GM18517 (cell line): ENCODE data around the gene APOBEC3C.
A peak's percentile ranks its signal among the peaks of the same experiment; 100 is the strongest.
"Not testable (repeated sequence)": the region's sequence is repeated elsewhere in the genome, so short reads cannot be mapped to it uniquely, and the experiment has no call there.

Source experiments
- ATAC-seq: cut with Tn5 transposase; IDR thresholded peaks from one replicate; pipeline ENCODE4 v1.9.1; 2021; ENCODE audit warnings: mild to moderate bottlenecking, moderate library complexity; ENCODE audit not compliant: unreplicated experiment

The APOBEC3C gene

GRCh38 chr22:39020021-39020651, 6.1 kb downstream of the APOBEC3C start:
- ATAC-seq, result not testable (repeated sequence)

- no peak for ATAC-seq
Observed at GRCh38 chr22:39021552-39022250, 7.6 kb downstream of the APOBEC3C start.

DNA sequence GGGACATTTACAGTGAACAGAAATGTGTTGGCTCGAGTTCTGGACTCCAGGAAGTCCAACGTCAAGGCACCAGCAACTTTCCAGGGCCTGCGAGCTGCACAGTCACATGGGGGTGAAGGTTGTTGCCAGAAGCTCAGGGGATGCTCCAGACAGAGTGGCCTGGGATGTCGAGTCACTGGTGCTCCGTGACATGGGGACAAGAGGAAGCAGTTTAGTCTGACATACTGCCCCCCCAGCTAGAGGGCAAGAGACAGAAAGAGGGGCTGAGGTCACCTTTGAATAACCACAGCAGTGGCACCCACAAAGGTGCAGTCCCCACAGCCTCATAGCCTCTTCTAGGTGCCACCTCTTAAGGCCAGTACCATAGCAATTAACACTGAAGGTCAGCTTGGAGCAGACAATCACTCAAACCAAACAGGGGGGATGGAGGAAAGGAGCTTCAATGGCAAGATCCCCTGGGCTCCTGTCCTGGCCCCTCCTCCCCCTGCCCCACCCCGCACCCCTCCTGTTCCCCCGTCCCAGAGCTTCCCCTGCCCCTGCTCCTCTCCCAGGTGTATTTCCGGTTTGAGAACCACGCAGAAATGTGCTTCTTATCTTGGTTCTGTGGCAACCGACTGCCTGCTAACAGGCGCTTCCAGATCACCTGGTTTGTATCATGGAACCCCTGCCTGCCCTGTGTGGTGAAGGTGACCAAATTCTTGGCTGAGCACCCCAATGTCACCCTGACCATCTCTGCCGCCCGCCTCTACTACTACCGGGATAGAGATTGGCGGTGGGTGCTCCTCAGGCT, 10.7 kb downstream of the APOBEC3C start:
- ATAC-seq, result no peak

DNA sequence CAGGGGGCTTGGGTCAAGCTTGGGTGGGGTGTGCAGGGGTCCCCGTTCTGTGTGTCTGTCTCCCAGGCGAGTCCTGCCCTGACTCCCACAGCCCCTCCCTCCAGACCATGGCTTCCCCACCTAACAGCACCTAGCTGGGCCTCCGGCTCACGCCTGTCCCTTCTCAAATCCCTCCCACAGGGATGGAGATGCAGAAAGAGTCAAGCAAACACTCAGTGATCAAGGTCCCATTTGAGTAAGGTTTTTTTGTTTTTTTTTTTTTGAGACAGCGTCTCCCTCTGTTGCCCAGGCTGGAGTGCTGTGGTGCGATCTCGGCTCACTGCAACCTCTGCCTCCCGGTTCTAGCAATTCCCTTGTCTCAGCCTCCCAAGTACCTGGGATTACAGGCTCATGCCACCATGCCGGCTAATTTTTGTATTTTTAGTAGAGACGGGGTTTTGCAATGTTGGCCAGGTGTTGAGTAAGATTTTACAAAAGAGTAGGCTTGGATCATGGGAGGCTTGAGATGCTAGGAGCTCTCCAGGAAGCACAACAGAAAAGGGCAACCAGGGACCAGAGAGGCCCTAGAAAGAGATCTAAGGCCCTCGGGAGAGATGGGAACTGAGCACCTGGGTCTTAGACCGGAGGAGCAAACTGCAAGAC, 12.6 kb downstream of the APOBEC3C start:
- no peak for ATAC-seq

GRCh38 chr22:39027717-39028116, 13.7 kb downstream of the APOBEC3C start:
- no peak for ATAC-seq

DNA sequence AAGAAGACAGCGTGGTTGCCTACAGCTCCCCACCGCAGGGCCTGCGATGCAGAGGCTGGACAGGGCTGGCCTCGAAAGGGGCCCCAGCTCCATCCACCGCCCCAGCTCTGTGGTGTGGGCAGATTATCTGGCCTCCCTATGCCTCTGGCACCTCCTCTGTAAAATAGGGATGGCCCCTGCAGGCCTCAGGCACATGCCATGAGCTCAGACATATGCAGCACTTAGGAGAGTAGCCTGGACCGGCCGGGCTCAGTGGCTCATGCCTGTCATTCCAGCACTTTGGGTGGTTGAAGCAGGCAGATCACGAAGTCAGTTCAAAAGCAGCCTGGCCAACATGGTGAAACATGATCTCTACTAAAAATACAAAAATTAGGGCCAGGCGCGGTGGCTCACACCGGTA, 14.2 kb downstream of the APOBEC3C start:
- ATAC-seq, result no peak

DNA sequence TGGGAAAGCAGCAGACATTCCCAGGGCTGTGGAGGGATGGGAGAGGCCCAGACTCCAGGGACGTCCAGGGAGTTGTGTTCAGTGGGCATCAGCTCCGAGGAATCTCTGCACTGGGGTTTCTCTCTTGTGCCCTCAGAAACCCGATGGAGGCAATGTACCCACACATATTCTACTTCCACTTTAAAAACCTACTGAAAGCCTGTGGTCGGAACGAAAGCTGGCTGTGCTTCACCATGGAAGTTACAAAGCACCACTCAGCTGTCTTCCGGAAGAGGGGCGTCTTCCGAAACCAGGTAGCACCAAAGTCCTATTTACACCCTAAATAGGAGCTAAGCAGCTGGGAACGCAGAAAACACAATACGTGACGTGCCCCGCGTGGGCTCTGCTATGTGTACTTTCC, 15.2 kb downstream of the APOBEC3C start:
- no peak for ATAC-seq

DNA sequence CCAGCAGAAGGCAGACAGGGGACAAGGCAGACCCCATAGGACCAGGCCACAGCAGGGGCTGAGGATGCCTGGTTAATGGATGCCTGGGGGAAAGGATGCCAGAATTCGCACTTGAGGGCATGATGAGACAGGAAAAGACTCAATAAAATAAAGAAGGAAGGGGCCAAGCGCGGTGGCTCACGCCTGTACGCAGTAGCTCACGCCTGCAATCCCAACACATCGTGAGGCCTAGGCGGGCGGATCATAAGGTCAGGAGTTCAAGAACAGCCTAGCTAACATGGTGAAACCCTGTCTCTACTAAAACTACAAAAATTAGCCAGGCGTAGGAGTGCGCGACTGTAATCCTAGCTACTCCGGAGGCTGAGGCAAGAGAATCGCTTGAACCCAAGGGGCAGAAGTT, 16.6 kb downstream of the APOBEC3C start:
- no peak for ATAC-seq

- not testable (repeated sequence) for ATAC-seq
Observed at GRCh38 chr22:39031434-39032295, 17.6 kb downstream of the APOBEC3C start.

GRCh38 chr22:39037071-39037470, 23.0 kb downstream of the APOBEC3C start:
- ATAC-seq, result not testable (repeated sequence)

DNA sequence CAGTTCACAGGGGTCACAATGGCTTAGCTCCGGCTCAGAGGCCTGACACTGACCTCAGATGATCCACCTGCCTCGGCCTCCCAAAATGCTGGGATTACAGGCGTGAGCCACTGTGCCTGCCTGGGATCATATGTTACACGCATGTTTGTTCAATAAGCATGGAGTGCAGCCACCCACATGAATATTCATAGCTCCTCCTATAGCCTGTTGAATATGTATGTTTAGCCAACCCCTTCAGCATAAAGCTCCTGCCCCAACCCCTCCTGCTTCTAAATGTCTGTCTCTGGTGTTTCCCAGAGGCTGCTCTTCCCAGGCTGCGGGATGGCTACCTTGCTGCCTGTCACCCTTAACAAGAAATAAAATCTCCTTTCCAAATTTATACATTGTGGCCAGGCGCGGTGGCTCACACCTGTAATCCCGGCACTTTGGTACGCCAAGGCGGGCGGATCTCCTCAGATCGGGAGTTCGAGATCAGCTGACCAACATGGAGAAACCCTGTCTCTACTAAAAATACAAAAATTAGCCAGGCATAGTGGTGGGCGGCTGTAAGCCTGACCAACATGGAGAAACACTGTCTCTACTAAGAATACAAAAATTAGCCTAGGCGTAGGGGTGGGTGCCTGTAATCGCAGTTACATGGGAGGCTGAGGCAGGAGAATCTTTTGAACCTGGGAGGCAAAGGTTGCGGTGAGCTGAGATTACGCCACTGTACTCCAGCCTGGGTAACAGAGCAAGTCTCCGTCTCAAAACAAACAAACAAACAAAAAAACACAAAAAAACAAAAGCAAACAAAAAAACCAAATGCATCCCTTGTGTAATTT, 25.5 kb downstream of the APOBEC3C start:
- ATAC-seq, result no peak

- ATAC-seq, result peak; percentile 13
Observed at GRCh38 chr22:39040155-39040537, 26.1 kb downstream of the APOBEC3C start.

- peak; percentile 68 for ATAC-seq
Observed at GRCh38 chr22:39040538-39041296, 26.7 kb downstream of the APOBEC3C start, which contains the start of gene APOBEC3F. APOBEC3F (plus strand) TSS chr22:39040864; CDS start chr22:39040961, 97 bp downstream.

GRCh38 chr22:39041908-39042307, 27.9 kb downstream of the APOBEC3C start:
- no peak for ATAC-seq

DNA sequence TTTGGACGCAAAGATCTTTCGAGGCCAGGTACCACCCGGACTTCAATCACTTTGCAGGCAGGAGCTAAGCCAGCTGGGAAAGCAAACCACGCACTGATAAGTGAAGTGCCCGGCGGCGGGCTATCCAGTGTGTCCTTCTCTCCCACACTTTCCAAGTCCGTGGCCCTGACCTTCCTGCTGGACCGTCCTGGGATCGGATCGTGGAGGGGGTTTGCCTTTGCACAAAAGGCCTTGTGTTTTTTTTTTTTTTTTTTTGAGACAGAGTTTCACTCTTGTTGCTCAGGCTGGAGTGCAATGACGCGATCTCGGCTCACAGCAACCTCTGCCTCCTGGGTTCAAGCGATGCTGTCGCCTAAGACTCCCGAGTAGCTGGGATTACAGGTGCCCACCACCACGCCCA, 29.0 kb downstream of the APOBEC3C start:
- ATAC-seq, result not testable (repeated sequence)

DNA sequence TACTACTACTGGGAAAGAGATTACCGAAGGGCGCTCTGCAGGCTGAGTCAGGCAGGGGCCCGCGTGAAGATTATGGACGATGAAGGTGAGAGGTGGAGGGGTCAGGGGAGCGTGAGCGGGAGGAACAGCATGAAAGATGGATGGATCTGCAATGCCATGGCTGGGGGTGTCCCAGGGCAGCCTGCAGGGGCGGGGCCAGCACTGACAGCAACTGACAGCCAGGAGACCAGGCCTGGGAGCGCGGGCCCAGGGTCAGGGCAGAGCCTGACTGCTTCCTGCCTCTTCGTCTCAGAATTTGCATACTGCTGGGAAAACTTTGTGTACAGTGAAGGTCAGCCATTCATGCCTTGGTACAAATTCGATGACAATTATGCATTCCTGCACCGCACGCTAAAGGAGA, 31.1 kb downstream of the APOBEC3C start:
- not testable (repeated sequence) for ATAC-seq

DNA sequence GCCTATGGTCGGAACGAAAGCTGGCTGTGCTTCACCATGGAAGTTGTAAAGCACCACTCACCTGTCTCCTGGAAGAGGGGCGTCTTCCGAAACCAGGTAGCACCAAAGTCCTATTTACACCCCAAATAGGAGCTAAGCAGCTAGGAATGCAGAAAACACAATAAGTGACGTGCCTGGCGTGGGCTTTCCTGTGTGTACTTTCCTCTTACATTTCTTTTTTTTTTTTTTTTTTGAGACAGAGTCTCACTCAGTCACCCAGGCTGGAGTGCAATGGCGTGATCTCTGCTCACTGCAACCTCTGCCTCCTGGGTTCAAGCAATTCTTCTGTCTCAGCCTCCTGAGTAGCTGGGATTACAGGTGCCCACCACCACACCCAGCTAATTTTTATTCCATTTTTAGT, 35.4 kb downstream of the APOBEC3C start:
- ATAC-seq, result not testable (repeated sequence)

GRCh38 chr22:39051844-39052495, 37.9 kb downstream of the APOBEC3C start:
- not testable (repeated sequence) for ATAC-seq
